ENCODE measurements around the gene LRRC47.

LRRC47 gene

DNA sequence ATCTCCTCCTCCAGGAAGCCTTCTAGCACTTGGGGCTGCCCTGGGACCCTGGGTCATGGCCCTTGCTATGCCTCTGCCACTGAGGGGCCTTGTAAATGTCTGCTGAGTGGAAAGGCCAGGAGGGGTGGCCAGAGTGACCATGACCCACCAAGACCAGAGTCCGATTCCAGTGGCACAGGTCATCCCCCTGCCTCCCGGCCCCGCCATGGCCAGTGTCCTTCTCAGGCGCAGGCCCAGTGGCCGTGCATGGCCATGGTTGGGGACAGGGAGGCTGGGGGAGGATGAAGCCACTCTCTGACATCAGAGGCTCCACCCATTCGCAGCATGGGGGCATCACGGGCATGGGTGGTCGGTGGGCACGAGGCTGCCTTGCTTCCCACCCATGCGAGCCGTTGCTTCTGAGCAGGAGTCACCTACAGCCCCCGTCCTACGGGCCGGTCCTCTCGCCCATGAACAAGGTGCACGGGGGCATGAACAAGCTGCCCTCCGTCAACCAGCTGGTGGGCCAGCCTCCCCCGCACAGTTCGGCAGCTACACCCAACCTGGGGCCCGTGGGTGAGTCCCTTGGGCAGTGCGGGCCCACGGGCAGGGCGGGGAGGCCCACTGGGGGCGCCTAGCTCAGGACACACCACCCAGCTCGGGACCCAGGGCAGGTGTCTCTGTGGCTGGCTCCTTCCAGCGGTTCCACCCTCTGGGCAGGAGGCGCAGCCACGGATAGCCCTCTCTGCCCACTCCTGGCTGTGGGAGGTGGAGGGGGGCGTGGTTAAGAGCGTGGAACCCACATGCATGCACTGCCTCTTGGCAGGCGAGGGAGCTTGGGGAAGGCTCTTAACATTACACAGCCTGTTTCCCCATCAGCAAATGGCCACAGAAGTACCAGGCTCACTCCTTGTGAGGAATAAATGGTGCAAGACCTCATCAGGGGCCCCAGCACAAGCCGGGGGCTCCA, 66.4 kb downstream of the LRRC47 start:
- H3K27me3 Mint-ChIP-seq (ENCODE audit: low read depth) = peaks cover 7% of the 10 kb centered on the region
- H3K9me3 Mint-ChIP-seq = no peaks in the 10 kb centered on the region
- H3K36me3 Mint-ChIP-seq (ENCODE audit: low read depth) = no peaks in the 10 kb centered on the region
- H3K27ac Mint-ChIP-seq = no peak overlapping the region
- no peak for TF ChIP-seq CTCF (IDR thresholded peaks at IDR 0.05; ENCODE audit: unreplicated experiment in 3 of 3)
- H3K4me1 Mint-ChIP-seq = peaks cover 5% of the 10 kb centered on the region
- H3K4me3 Mint-ChIP-seq = no peak overlapping the region

Data from nephron (organoid).